ENCODE results near the gene ACTN3.

- TF ChIP-seq CTCF (conservative IDR thresholded peaks at IDR 0.05) (no peak), ZFX (IDR thresholded peaks at IDR 0.05) (no peak)
Observed at GRCh38 chr11:66598993-66599392, 52.3 kb downstream of the ACTN3 start.
